Measurements from ENCODE around the gene ENPP7.

ENPP7 gene

DNA sequence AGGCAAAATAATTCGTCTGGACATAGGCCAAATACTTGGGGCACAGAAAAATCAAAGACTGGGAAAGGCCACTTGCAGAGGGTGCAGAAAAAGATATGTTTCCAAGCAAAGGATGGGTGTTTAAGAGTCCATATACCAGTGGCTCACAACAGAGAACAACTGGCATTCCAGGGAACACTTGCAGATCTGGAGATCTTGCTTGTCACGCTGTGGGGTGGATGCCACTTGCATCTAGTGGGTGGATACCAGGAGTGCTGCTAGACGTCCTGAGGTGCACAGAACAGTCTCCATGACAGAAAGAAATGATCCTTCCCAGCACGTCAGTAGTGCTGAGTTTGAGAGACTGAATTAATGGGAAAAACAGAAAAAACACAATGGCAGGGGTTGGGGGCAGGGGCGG is 57.7 kb downstream of the ENPP7 start:
- Histone ChIP-seq H3K9me3 (ENCODE audit: insufficient read depth, low read length) (no peaks in the 10 kb centered on the region), H4K20me1 (ENCODE audit: insufficient read depth, low read length) (no peaks in the 10 kb centered on the region)
- no peak for TF ChIP-seq EZH2phosphoT487 (IDR thresholded peaks at IDR 0.05; ENCODE audit: low read depth)
- TF ChIP-seq, protein P1, sequence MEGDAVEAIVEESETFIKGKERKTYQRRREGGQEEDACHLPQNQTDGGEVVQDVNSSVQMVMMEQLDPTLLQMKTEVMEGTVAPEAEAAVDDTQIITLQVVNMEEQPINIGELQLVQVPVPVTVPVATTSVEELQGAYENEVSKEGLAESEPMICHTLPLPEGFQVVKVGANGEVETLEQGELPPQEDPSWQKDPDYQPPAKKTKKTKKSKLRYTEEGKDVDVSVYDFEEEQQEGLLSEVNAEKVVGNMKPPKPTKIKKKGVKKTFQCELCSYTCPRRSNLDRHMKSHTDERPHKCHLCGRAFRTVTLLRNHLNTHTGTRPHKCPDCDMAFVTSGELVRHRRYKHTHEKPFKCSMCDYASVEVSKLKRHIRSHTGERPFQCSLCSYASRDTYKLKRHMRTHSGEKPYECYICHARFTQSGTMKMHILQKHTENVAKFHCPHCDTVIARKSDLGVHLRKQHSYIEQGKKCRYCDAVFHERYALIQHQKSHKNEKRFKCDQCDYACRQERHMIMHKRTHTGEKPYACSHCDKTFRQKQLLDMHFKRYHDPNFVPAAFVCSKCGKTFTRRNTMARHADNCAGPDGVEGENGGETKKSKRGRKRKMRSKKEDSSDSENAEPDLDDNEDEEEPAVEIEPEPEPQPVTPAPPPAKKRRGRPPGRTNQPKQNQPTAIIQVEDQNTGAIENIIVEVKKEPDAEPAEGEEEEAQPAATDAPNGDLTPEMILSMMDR (IDR thresholded peaks at IDR 0.05; ENCODE audit: low read depth, low read length) = no peak

DNA sequence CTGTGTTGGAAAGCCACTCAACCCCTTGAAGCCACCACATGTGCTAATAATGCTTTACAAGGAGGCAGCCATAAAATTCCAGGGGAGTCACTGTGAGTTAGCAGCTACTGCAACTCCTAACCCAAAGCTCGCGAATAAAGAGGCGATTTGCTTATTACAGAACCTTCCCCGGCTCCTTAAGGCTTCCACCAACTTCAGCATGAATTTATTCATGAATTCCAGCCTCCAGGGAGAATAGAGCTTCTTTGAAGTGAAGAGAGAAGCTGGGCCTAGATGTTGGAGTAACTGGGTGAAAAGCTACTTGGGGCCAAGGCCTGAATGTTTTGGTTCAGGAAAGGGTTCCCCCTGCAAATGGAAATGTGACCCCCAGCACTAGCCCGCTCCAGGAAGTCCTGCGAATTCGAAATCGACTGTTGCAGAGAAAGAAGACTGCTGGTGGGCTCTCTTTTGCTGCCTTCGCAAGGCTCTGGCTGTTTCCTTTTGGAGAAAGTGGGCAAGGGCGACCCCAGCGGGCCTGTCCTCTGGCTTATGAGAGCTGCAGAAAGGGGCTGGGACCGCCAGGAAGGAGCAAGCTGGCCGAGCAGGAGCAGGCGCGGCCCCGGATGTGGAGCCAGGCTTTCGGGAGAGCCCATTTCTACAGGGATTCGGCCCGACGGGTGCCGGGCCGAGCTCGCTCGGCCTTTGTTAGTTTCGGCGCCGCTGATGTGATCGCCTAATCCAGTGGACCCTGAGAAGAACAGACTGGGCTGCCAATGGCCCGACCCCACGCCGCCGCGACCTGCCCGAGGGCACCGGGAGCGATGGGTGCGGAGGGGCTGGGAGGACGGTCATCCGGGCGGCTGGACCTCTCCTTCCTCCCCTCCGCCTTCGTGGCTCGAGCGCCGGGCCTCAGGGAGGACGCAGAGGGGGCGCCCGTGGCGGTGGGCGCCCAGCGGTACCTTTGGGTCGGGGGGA is 58.5 kb downstream of the ENPP7 start:
- H3K27me3 ChIP-seq (ENCODE audit: low read depth, low read length) = no peaks in the 10 kb centered on the region
- H3K9me3 ChIP-seq (ENCODE audit: insufficient read depth, low read length) = no peaks in the 10 kb centered on the region
- no peaks in the 10 kb centered on the region for H3K4me1 ChIP-seq (ENCODE audit: low read length)
- no peaks in the 10 kb centered on the region for H4K20me1 ChIP-seq (ENCODE audit: insufficient read depth, low read length)
- peaks cover 20% of the 10 kb centered on the region for H3K36me3 ChIP-seq (replicated peaks; ENCODE audit: low read depth, low read length)
- H3K9ac ChIP-seq (ENCODE audit: low read length) = peak overlapping the region; percentile 35; the same call in 1 of the 2 replicates
- H3K4me3 ChIP-seq (ENCODE audit: low read length) = peak overlapping the region; percentile 66
- H3K79me2 ChIP-seq (ENCODE audit: low read length) = no peaks in the 10 kb centered on the region
- no peak overlapping the region for H3K27ac ChIP-seq (ENCODE audit: low read length)
- H3K4me2 ChIP-seq (ENCODE audit: low read length) = peak overlapping the region; percentile 57
- no peak overlapping the region for H2AFZ ChIP-seq (ENCODE audit: low read depth, low read length)
- TF ChIP-seq, protein P1 (IDR thresholded peaks at IDR 0.05; ENCODE audit: low read depth, low read length) = no peak
- no peak for TF ChIP-seq EZH2phosphoT487 (IDR thresholded peaks at IDR 0.05; ENCODE audit: low read depth)

More for the DNA sequence above, 57.7 kb downstream of the ENPP7 start:
- Histone ChIP-seq H2AFZ (ENCODE audit: low read depth, low read length) (no peak overlapping the region), H3K27me3 (ENCODE audit: low read depth, low read length) (no peaks in the 10 kb centered on the region), H3K4me1 (ENCODE audit: low read length) (no peaks in the 10 kb centered on the region), H3K4me3 (ENCODE audit: low read length) (no peak overlapping the region), H3K4me2 (ENCODE audit: low read length) (no peak overlapping the region), H3K27ac (ENCODE audit: low read length) (no peak overlapping the region), H3K9ac (ENCODE audit: low read length) (no peak overlapping the region), H3K79me2 (ENCODE audit: low read length) (no peaks in the 10 kb centered on the region), H3K36me3 (replicated peaks; ENCODE audit: low read depth, low read length) (peaks cover 22% of the 10 kb centered on the region)

DNA sequence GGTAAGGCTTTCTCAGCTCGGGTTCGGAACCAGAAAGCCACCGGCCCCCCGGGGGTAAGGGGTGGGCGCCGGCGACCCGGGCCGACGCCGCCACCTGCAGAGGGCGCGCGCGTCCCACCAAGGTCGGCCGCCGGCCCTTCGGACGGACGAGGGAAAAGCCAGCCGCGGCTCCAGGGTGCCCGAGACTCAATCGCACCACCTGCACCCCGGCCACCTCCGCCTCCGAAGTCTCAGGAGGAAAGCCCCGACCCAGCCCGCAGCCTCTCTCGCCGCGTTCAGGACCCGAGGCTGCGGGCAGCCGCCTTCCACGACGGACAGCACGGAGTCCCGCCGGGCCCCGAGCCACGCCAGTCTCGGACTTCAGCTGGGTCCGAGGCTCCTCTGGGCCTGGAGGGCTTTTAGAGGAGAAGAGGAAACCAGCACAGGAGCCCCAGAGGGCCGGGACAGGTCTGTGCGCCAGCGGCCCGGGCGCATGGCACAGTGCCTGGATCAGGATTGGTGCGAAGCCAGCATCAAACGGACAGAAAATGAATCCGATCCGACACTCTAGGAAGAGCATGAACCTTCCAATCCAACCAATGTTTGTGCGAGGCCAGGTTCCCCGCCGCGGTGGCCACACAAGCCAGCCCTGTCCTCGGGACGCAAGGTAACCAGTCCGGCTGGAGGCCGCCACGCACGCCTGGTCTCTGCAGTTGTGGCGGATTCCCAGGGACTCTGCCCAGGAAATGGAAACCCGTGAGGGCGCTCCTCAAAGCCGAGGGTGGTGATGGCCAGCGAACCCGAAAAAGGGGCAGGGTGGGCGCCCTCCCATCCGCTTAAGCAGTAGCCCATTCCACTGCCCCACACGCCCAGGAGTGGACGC is 59.4 kb downstream of the ENPP7 start:
- Histone ChIP-seq H3K36me3 (replicated peaks; ENCODE audit: low read depth, low read length) (peaks cover 18% of the 10 kb centered on the region), H3K4me1 (ENCODE audit: low read length) (no peaks in the 10 kb centered on the region), H4K20me1 (ENCODE audit: insufficient read depth, low read length) (no peaks in the 10 kb centered on the region), H2AFZ (ENCODE audit: low read depth, low read length) (no peak overlapping the region), H3K79me2 (ENCODE audit: low read length) (peaks cover 8% of the 10 kb centered on the region), H3K9me3 (ENCODE audit: insufficient read depth, low read length) (no peaks in the 10 kb centered on the region), H3K9ac (ENCODE audit: low read length) (peak overlapping the region; percentile 35; the same call in 1 of the 2 replicates), H3K4me2 (ENCODE audit: low read length) (peak overlapping the region; percentile 57), H3K27me3 (ENCODE audit: low read depth, low read length) (no peaks in the 10 kb centered on the region), H3K27ac (ENCODE audit: low read length) (no peak overlapping the region), H3K4me3 (ENCODE audit: low read length) (peak overlapping the region; percentile 66)
- TF ChIP-seq, protein P1 (IDR thresholded peaks at IDR 0.05; ENCODE audit: low read depth, low read length) = peak; percentile 49
- TF ChIP-seq EZH2phosphoT487 (IDR thresholded peaks at IDR 0.05; ENCODE audit: low read depth) = no peak
